Nephron (organoid): Measurements from ENCODE around the gene TMEM140.

Experiments used
- H3K27ac Mint-ChIP-seq, 3 experiments: 2 replicates each; pipeline ENCODE4 v1.8.0; 2020; ENCODE audit warnings: mixed read lengths in 3 of 3, mild to moderate bottlenecking in 2 of 3, moderate library complexity in 1 of 3
- H3K27me3 Mint-ChIP-seq: 2 replicates; pipeline ENCODE4 v1.8.0; 2021; ENCODE audit warnings: low read depth, mild to moderate bottlenecking, moderate library complexity, mixed read lengths
- H3K36me3 Mint-ChIP-seq: 2 replicates; pipeline ENCODE4 v1.8.0; 2020; ENCODE audit warnings: low read depth, mixed read lengths
- H3K4me1 Mint-ChIP-seq: 2 replicates; pipeline ENCODE4 v1.8.0; 2020; ENCODE audit warnings: mixed read lengths
- H3K4me3 Mint-ChIP-seq, 3 experiments: 2 replicates each; pipeline ENCODE4 v1.8.0; 2020; ENCODE audit warnings: mild to moderate bottlenecking in 3 of 3, mixed read lengths in 3 of 3, moderate library complexity in 2 of 3
- H3K9me3 Mint-ChIP-seq: 2 replicates; pipeline ENCODE4 v1.8.0; 2020; ENCODE audit warnings: mixed read lengths
- CTCF ChIP-seq, 3 experiments: fragments of 200-600 bp; sonication (generic); IDR thresholded peaks; one replicate each; pipeline ENCODE4 v1.5.0; 2021; ENCODE audit warnings: antibody characterized with exemption in 3 of 3; ENCODE audit not compliant: unreplicated experiment in 3 of 3

TMEM140 gene

GRCh38 chr7:135129579-135129978, 18.3 kb upstream of the TMEM140 start:
- no peak overlapping the region for H3K4me3 Mint-ChIP-seq
- peaks cover 8% of the 10 kb centered on the region for H3K9me3 Mint-ChIP-seq

GRCh38 chr7:135143885-135144668, 3.8 kb upstream of the TMEM140 start:
- Mint-ChIP-seq H3K27me3 (no peaks in the 10 kb centered on the region), H3K4me1 (peaks cover 6% of the 10 kb centered on the region), H3K27ac (no peak overlapping the region), H3K9me3 (peaks cover 9% of the 10 kb centered on the region), H3K36me3 (no peaks in the 10 kb centered on the region), H3K4me3 (no peak overlapping the region)
- no peak for TF ChIP-seq CTCF (IDR thresholded peaks at IDR 0.05; ENCODE audit: unreplicated experiment in 3 of 3)

More at GRCh38 chr7:135129579-135129978, 18.3 kb upstream of the TMEM140 start:
- Mint-ChIP-seq H3K27me3 (no peaks in the 10 kb centered on the region), H3K36me3 (peaks cover 4% of the 10 kb centered on the region), H3K27ac (no peak overlapping the region), H3K4me1 (no peaks in the 10 kb centered on the region)
- no peak for TF ChIP-seq CTCF (IDR thresholded peaks at IDR 0.05; ENCODE audit: unreplicated experiment in 3 of 3)

GRCh38 chr7:135147341-135147898, 452 bp upstream of the TMEM140 start:
- no peaks in the 10 kb centered on the region for H3K9me3 Mint-ChIP-seq
- peak overlapping the region; percentile 59 to 90 (median 64) for H3K27ac Mint-ChIP-seq
- no peaks in the 10 kb centered on the region for H3K27me3 Mint-ChIP-seq

GRCh38 chr7:135150072-135150782, 2.4 kb downstream of the TMEM140 start:
- no peak for TF ChIP-seq CTCF (IDR thresholded peaks at IDR 0.05; ENCODE audit: unreplicated experiment in 3 of 3)
- peaks cover 21% of the 10 kb centered on the region for H3K36me3 Mint-ChIP-seq
- H3K4me3 Mint-ChIP-seq = no peak overlapping the region
- no peak overlapping the region for H3K27ac Mint-ChIP-seq
- H3K4me1 Mint-ChIP-seq = peaks cover 6% of the 10 kb centered on the region
- no peaks in the 10 kb centered on the region for H3K27me3 Mint-ChIP-seq
- H3K9me3 Mint-ChIP-seq = peaks cover 23% of the 10 kb centered on the region

More at GRCh38 chr7:135147341-135147898, 452 bp upstream of the TMEM140 start:
- peak overlapping the region; percentile 9 to 74 (median 20) for H3K4me3 Mint-ChIP-seq
- peaks cover 6% of the 10 kb centered on the region for H3K4me1 Mint-ChIP-seq
- no peaks in the 10 kb centered on the region for H3K36me3 Mint-ChIP-seq
- TF ChIP-seq CTCF (IDR thresholded peaks at IDR 0.05; ENCODE audit: unreplicated experiment in 3 of 3) = no peak

- Mint-ChIP-seq H3K9me3 (peaks cover 29% of the 10 kb centered on the region), H3K36me3 (peaks cover 27% of the 10 kb centered on the region), H3K4me1 (peaks cover 6% of the 10 kb centered on the region), H3K4me3 (peak overlapping the region in 1 of 3 experiments; percentile 29), H3K27ac (peak overlapping the region; percentile 51 to 73 (median 64)), H3K27me3 (no peaks in the 10 kb centered on the region)
- TF ChIP-seq CTCF (IDR thresholded peaks at IDR 0.05; ENCODE audit: unreplicated experiment in 3 of 3) = no peak
Measured at GRCh38 chr7:135151132-135151531, 3.3 kb downstream of the TMEM140 start.
